Renal cortical epithelial cell (primary cell): ENCODE results near the gene WFDC5. TPM values are rescaled to one million over a fixed set of nuclear protein-coding genes. Genes with fewer than 3 reads are reported as not detected.

Experiments used
- total RNA-seq: library from RNA; depleted of rRNA; stranded (reverse); fragments of >200 nt; gene quantifications from 2 replicates; pipeline ENCODE4 v1.2.3, GENCODE V29; 2014

WFDC5 gene
- total RNA-seq, 1 donor from 2014 or later = not detected

Other genes starting within 250 kb of the WFDC5 start
- gene YWHAB, start 229.5 kb downstream of the WFDC5 start, total RNA-seq = 151 and 278 TPM in 2 replicates
- 3.8 and 18.3 TPM in 2 replicates for gene PABPC1L, start 205.1 kb downstream of the WFDC5 start, total RNA-seq
- 24.8 and 27.4 TPM in 2 replicates for gene TOMM34, start 154.8 kb downstream of the WFDC5 start, total RNA-seq
- 26.9 and 41.2 TPM in 2 replicates for gene STK4, start 148.7 kb downstream of the WFDC5 start, total RNA-seq
- gene KCNS1, start 14.0 kb downstream of the WFDC5 start, total RNA-seq = 12.3 and 22.6 TPM in 2 replicates
- gene WFDC12, start 9.3 kb upstream of the WFDC5 start, total RNA-seq = not detected in 2 replicates
- gene PI3, start 59.7 kb upstream of the WFDC5 start, total RNA-seq = 0.55 TPM in 1 of 2 replicates, not detected in the other
- gene SEMG1, start 91.9 kb upstream of the WFDC5 start, total RNA-seq = not detected in 2 replicates
- gene SEMG2, start 106.2 kb upstream of the WFDC5 start, total RNA-seq = not detected in 2 replicates
- gene SLPI, start 139.4 kb upstream of the WFDC5 start, total RNA-seq = 58.2 and 256 TPM in 2 replicates
- gene RBPJL, start 191.7 kb upstream of the WFDC5 start, total RNA-seq = not detected in 2 replicates
- gene MATN4, start 193.1 kb upstream of the WFDC5 start, total RNA-seq = not detected in 2 replicates
- gene SDC4, start 233.2 kb upstream of the WFDC5 start, total RNA-seq = 500 and 534 TPM in 2 replicates
- 23.6 and 41.0 TPM in 2 replicates for gene SYS1, start 248.0 kb upstream of the WFDC5 start, total RNA-seq